Adrenal gland (tissue), 5 donors: ENCODE data around the gene THSD7A.

Experiments used
- POLR2A ChIP-seq, 2 donors: fragments of 450-650 bp; IDR thresholded peaks; one replicate each; pipeline ENCODE4 v1.6.1; 2017; ENCODE audit warnings: antibody characterized with exemption in 2 of 2, mild to moderate bottlenecking in 2 of 2, moderate library complexity in 1 of 2
- TF ChIP-seq, protein P1 (sequence below), 6 experiments: fragments of 450-650 bp in 4 of 6; fragments of 200-600 bp in 2 of 6; sonication (generic) in 1 of 6; IDR thresholded peaks; 1 replicate in 5 of 6; 2 replicates in 1 of 6; pipeline versions ENCODE4 v1.5.1 to v1.8.0; 2016 to 2021; ENCODE audit warnings: antibody characterized with exemption in 6 of 6, mild to moderate bottlenecking in 2 of 6, moderate library complexity in 1 of 6
- donor health status: DM: no; HTN: no; CAD: no.

DNA sequence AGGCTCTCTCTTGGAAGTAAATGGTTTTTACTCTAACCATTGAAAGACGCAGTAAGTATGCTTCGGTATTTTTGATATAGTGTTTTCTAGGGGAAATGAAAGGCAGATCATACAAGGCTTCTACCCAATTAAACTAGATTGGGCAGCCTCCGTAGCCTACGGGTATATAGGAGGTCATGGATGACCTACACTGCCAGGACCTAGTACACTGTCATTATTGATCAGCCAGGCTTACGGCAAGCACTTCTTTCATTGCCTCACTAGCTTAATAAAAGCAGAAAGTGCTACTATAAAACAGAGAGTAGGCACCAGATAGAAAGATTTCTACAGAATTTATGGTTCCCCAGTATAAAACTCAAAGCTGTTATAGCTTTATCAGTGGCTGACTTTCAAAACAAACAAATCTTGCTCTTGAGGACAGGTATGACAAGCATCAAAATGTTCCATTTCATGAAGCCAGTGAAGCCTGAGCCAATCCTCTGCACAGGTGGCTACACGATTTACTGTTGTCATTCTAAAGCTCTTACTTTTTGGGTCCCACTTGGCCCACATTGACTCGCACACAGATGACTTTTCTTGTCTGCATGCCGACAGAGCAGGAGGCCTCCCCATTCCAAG, 358.1 kb downstream of the THSD7A start:
- TF ChIP-seq, protein P1, sequence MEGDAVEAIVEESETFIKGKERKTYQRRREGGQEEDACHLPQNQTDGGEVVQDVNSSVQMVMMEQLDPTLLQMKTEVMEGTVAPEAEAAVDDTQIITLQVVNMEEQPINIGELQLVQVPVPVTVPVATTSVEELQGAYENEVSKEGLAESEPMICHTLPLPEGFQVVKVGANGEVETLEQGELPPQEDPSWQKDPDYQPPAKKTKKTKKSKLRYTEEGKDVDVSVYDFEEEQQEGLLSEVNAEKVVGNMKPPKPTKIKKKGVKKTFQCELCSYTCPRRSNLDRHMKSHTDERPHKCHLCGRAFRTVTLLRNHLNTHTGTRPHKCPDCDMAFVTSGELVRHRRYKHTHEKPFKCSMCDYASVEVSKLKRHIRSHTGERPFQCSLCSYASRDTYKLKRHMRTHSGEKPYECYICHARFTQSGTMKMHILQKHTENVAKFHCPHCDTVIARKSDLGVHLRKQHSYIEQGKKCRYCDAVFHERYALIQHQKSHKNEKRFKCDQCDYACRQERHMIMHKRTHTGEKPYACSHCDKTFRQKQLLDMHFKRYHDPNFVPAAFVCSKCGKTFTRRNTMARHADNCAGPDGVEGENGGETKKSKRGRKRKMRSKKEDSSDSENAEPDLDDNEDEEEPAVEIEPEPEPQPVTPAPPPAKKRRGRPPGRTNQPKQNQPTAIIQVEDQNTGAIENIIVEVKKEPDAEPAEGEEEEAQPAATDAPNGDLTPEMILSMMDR (IDR thresholded peaks at IDR 0.05) = no peak
- no peak for TF ChIP-seq POLR2A (IDR thresholded peaks at IDR 0.05)
